KG1 (cell line): ENCODE results near the gene KCNMA1.

Experiments
- DNase-seq: peaks from one replicate; lab custom pipeline; 2025; lab: John Stamatoyannopoulos, UW

Gene KCNMA1

GRCh38 chr10:76981251-76981650 is 656.4 kb downstream of the KCNMA1 start:
- DNase-seq = no peak

- DNase-seq = no peak
Observed at GRCh38 chr10:76977901-76978300, 659.7 kb downstream of the KCNMA1 start.

GRCh38 chr10:76977046-76977445 is 660.6 kb downstream of the KCNMA1 start:
- DNase-seq = no peak

- no peak for DNase-seq
Observed at GRCh38 chr10:76976142-76976541, 661.5 kb downstream of the KCNMA1 start.

- DNase-seq = no peak
Observed at GRCh38 chr10:76975126-76975525, 662.5 kb downstream of the KCNMA1 start.

GRCh38 chr10:76974017-76974691 is 663.5 kb downstream of the KCNMA1 start:
- no peak for DNase-seq

GRCh38 chr10:76973091-76974016 is 664.3 kb downstream of the KCNMA1 start:
- DNase-seq = no peak

GRCh38 chr10:76972541-76972940 is 665.1 kb downstream of the KCNMA1 start:
- DNase-seq = no peak

- DNase-seq = no peak
Observed at GRCh38 chr10:76971547-76972170, 665.9 kb downstream of the KCNMA1 start.

- no peak for DNase-seq
Observed at GRCh38 chr10:76970711-76971519, 666.7 kb downstream of the KCNMA1 start.

GRCh38 chr10:76969366-76969948 is 668.2 kb downstream of the KCNMA1 start:
- DNase-seq = no peak

- DNase-seq = no peak
Observed at GRCh38 chr10:76968483-76968882, 669.1 kb downstream of the KCNMA1 start.

- no peak for DNase-seq
Observed at GRCh38 chr10:76962851-76963250, 674.8 kb downstream of the KCNMA1 start.

- DNase-seq = no peak
Observed at GRCh38 chr10:76961841-76962240, 675.8 kb downstream of the KCNMA1 start.

- peak; percentile 21 for DNase-seq
Observed at GRCh38 chr10:76959111-76959510, 678.5 kb downstream of the KCNMA1 start.

- no peak for DNase-seq
Observed at GRCh38 chr10:76954838-76955237, 682.8 kb downstream of the KCNMA1 start.

- no peak for DNase-seq
Observed at GRCh38 chr10:76950354-76950753, 687.3 kb downstream of the KCNMA1 start.

- no peak for DNase-seq
Observed at GRCh38 chr10:76946270-76946669, 691.3 kb downstream of the KCNMA1 start.

GRCh38 chr10:76945166-76945565 is 692.4 kb downstream of the KCNMA1 start:
- no peak for DNase-seq

- DNase-seq = no peak
Observed at GRCh38 chr10:76944640-76945039, 693.0 kb downstream of the KCNMA1 start.

GRCh38 chr10:76942628-76943416 is 694.8 kb downstream of the KCNMA1 start:
- DNase-seq = no peak
